HepG2 (cell line): ENCODE data around the gene TMUB1. TPM values are rescaled to one million over a fixed set of nuclear protein-coding genes. Genes with fewer than 3 reads are reported as not detected.

Source experiments
- ATAC-seq: fragments of 200-7000 bp; cut with Tn5 transposase; 3 replicates; pipeline ENCODE4 v1.9.1; 2020; ENCODE audit warnings: mild to moderate bottlenecking, moderate library complexity
- BruUV-seq: library from RNA; stranded (reverse); fragments of 400-500 nt; replicated peaks from 2 replicates; lab custom pipeline; 2021; lab: Mats Ljungman, UMichigan
- CTCF ChIA-PET: fragments of 300-600 bp; formaldehyde crosslinking; extraction: SDS; loops from one replicate; lab custom pipeline; 2021; ENCODE audit warnings: low total read pairs, inconsistent platforms, low intra/inter-chr PET ratio; lab: Yijun Ruan, JAX
- POLR2A ChIA-PET: fragments of 350-600 bp; sonication (Branson Sonifier 250); formaldehyde crosslinking; loops from one replicate; lab custom pipeline; 2020; ENCODE audit warnings: antibody characterized with exemption, inconsistent platforms; lab: Yijun Ruan, JAX
- DNase-seq: peaks from one replicate; pipeline ENCODE4 v3.0.0-alpha.2; 2015; ENCODE audit warnings: low spot score
- FAIRE-seq: peaks from 3 replicates; lab custom pipeline; 2011; peaks lifted over from hg19 to GRCh38; lab: Jason Lieb, UNC
- H2AFZ ChIP-seq: one replicate; pipeline ENCODE4 v1.6.1; 2011; ENCODE audit warnings: low read length, inconsistent platforms
- H3K27ac ChIP-seq: fragments of 300-600 bp; 3 replicates; pipeline ENCODE4 v1.8.0; 2011; ENCODE audit warnings: mixed run types, mild to moderate bottlenecking, mixed read lengths, low read length, inconsistent platforms; ENCODE audit not compliant: insufficient read depth; ENCODE audit errors: extremely low read length
- H3K27me3 ChIP-seq, 2 experiments: fragments of 200-600 bp in 1 of 2; 2 replicates in 1 of 2; 3 replicates in 1 of 2; pipeline versions ENCODE4 v1.6.0 to v1.8.0; 2011; ENCODE audit warnings: low read length in 2 of 2, mild to moderate bottlenecking in 2 of 2, moderate library complexity in 2 of 2, inconsistent platforms in 1 of 2; ENCODE audit not compliant: insufficient read depth in 2 of 2, control insufficient read depth in 1 of 2
- H3K36me3 ChIP-seq, 2 experiments: fragments of 200-600 bp in 1 of 2; replicated peaks in 1 of 2; 2 replicates in 1 of 2; 3 replicates in 1 of 2; pipeline versions ENCODE4 v1.5.1 to v1.8.0; 2011; ENCODE audit warnings: low read length in 2 of 2, inconsistent platforms in 1 of 2; ENCODE audit not compliant: insufficient read depth in 2 of 2, control insufficient read depth in 1 of 2
- H3K4me1 ChIP-seq: 2 replicates; pipeline ENCODE4 v1.5.1; 2012; ENCODE audit warnings: low read length, inconsistent platforms; ENCODE audit not compliant: insufficient read depth
- H3K4me2 ChIP-seq: 2 replicates; pipeline ENCODE4 v1.6.0; 2011; ENCODE audit warnings: low read depth, low read length, inconsistent platforms
- H3K4me3 ChIP-seq, 3 experiments: fragments of 200-600 bp in 1 of 3; sonication (generic), shearing (Covaris generic) in 1 of 3; replicated peaks in 1 of 3; 2 replicates each; pipeline ENCODE4 v1.5.1; 2011 to 2016; ENCODE audit warnings: low read length in 3 of 3, inconsistent platforms in 2 of 3, low read depth in 2 of 3, mild to moderate bottlenecking in 2 of 3, control low read depth in 1 of 3, mixed read lengths in 1 of 3; ENCODE audit not compliant: insufficient read depth in 1 of 3
- H3K79me2 ChIP-seq: one replicate; pipeline ENCODE4 v1.6.1; 2011; ENCODE audit warnings: low read length, inconsistent platforms; ENCODE audit not compliant: insufficient read depth
- H3K9ac ChIP-seq: 2 replicates; pipeline ENCODE4 v1.6.0; 2011; ENCODE audit warnings: mild to moderate bottlenecking, low read depth, low read length, inconsistent platforms; ENCODE audit not compliant: insufficient read depth
- H3K9me3 ChIP-seq: 2 replicates; pipeline ENCODE4 v1.5.1; 2012; ENCODE audit warnings: mild to moderate bottlenecking, low read length
- H4K20me1 ChIP-seq: 2 replicates; pipeline ENCODE4 v1.6.0; 2011; ENCODE audit warnings: inconsistent platforms, mild to moderate bottlenecking, low read length, moderate library complexity; ENCODE audit not compliant: insufficient read depth
- CCDC6 ChIP-seq: sonication (generic); formaldehyde crosslinking; IDR thresholded peaks from 2 replicates; pipeline ENCODE4 v1.8.1; 2022; ENCODE audit warnings: mild to moderate bottlenecking, missing genetic modification reagents, moderate library complexity
- CENPX ChIP-seq: sonication (generic); formaldehyde crosslinking; IDR thresholded peaks from 2 replicates; pipeline ENCODE4 v1.9.0; 2021; ENCODE audit warnings: mild to moderate bottlenecking, missing genetic modification reagents, moderate library complexity
- DR1 ChIP-seq: sonication (generic); formaldehyde crosslinking; IDR thresholded peaks from 2 replicates; pipeline ENCODE4 v1.8.0; 2021; ENCODE audit warnings: mild to moderate bottlenecking, missing genetic modification reagents, inconsistent platforms
- DZIP1 ChIP-seq: sonication (generic); formaldehyde crosslinking; IDR thresholded peaks from 2 replicates; pipeline ENCODE4 v1.5.0; 2020; ENCODE audit warnings: mild to moderate bottlenecking, missing genetic modification reagents
- HNRNPH1 ChIP-seq: fragments of 200-400 bp; formaldehyde crosslinking; optimal IDR thresholded peaks from 2 replicates; pipeline ENCODE3; 2017; ENCODE audit warnings: mild to moderate bottlenecking, low read depth, low read length
- RXRA ChIP-seq: sonication (generic); formaldehyde crosslinking; IDR thresholded peaks from 2 replicates; pipeline ENCODE4 v1.5.1; 2020; ENCODE audit warnings: missing genetic modification reagents
- SALL2 ChIP-seq: sonication (generic); formaldehyde crosslinking; IDR thresholded peaks from 2 replicates; pipeline ENCODE4 v1.8.1; 2023; ENCODE audit warnings: mild to moderate bottlenecking, missing genetic modification reagents, inconsistent platforms
- SP140L ChIP-seq: sonication (generic); formaldehyde crosslinking; IDR thresholded peaks from 2 replicates; pipeline ENCODE4 v1.4.0; 2020; ENCODE audit warnings: missing genetic modification reagents, borderline replicate concordance
- XBP1 ChIP-seq: sonication (generic); formaldehyde crosslinking; IDR thresholded peaks from 2 replicates; pipeline ENCODE4 v1.5.0; 2020; ENCODE audit warnings: missing genetic modification reagents
- ZMYM3 ChIP-seq: sonication (generic); formaldehyde crosslinking; IDR thresholded peaks from 2 replicates; pipeline ENCODE4 v1.5.1; 2020; ENCODE audit warnings: mild to moderate bottlenecking, missing genetic modification reagents
- ZNF362 ChIP-seq: sonication (generic); formaldehyde crosslinking; IDR thresholded peaks from 2 replicates; pipeline ENCODE4 v1.4.0; 2020; ENCODE audit warnings: missing genetic modification reagents, mild to moderate bottlenecking, borderline replicate concordance
- ZNF431 ChIP-seq: sonication (generic); formaldehyde crosslinking; IDR thresholded peaks from 2 replicates; pipeline ENCODE4 v1.9.0; 2022; ENCODE audit warnings: missing genetic modification reagents, low read depth, mild to moderate bottlenecking, borderline replicate concordance
- ZNF468 ChIP-seq: sonication (generic); formaldehyde crosslinking; IDR thresholded peaks from 2 replicates; pipeline ENCODE4 v1.8.0; 2022; ENCODE audit warnings: mild to moderate bottlenecking, moderate library complexity, missing genetic modification reagents
- ZNF562 ChIP-seq: sonication (generic); formaldehyde crosslinking; IDR thresholded peaks from 2 replicates; pipeline ENCODE4 v1.8.0; 2022; ENCODE audit warnings: missing genetic modification reagents, borderline replicate concordance
- WGBS: methylation state at CpG from one replicate; pipeline ENCODE4 v1.1.6; 2017; ENCODE audit warnings: low lambda C conversion rate; 5-methylcytosine and 5-hydroxymethylcytosine counted together
- in situ Hi-C: cut with HindIII; loops from 2 replicates; pipeline ENCODE4 v1.10.0; 2017; ENCODE audit warnings: low pct_unique_long_range_greater_than_20kb; ENCODE audit not compliant: extremely low pct_ligation_motif_present
- intact Hi-C: fragments of 100-400 bp; cut with micrococcal nuclease; formaldehyde crosslinking; loops from one replicate; pipeline ENCODE4 v1.10.0; 2022; ENCODE audit not compliant: unreplicated experiment
- polyA plus RNA-seq, 8 experiments: library from polyadenylated mRNA; depleted of rRNA in 3 of 8; stranded (reverse) in 7 of 8; unstranded in 1 of 8; fragments of >200 nt; fragmentation: Illumina TruSeq in 4 of 8; extraction: Trizol in 4 of 8; gene quantifications; 2 replicates each; pipeline versions ENCODE4 v1.2.1 to v1.2.3, GENCODE V29; 2011 to 2016; ENCODE audit warnings: low read depth in 4 of 8, missing spikeins in 1 of 8, mixed read lengths in 1 of 8; ENCODE audit not compliant: insufficient read depth in 1 of 8
- total RNA-seq, 5 experiments: library from RNA; depleted of rRNA; stranded (reverse); fragments of >200 nt; fragmentation: Illumina TruSeq; extraction: Trizol; gene quantifications; 2 replicates each; pipeline ENCODE4 v1.2.3, GENCODE V29; 2016; ENCODE audit warnings: low read depth in 1 of 5
- TF ChIP-seq, protein P1 (sequence below): sonication (generic); formaldehyde crosslinking; IDR thresholded peaks from 2 replicates; pipeline ENCODE4 v1.4.0; 2020; ENCODE audit warnings: mild to moderate bottlenecking, missing genetic modification reagents

TMUB1 gene
- total and polyA plus RNA-seq, 2 of the 13 experiments (the other 11 are each of a cell fraction or from before 2014, with no cell fraction given), result 44.8 to 51.6 TPM

GRCh38 chr7:151101621-151102396 is 18.5 kb upstream of the TMUB1 start:
- Histone ChIP-seq H3K79me2 (peaks cover 63% of the 10 kb centered on the region), H3K9ac (no peak overlapping the region), H4K20me1 (peaks cover 34% of the 10 kb centered on the region), H3K27me3 (no peaks in the 10 kb centered on the region), H3K4me2 (no peak overlapping the region), H2AFZ (no peak overlapping the region), H3K9me3 (no peaks in the 10 kb centered on the region), H3K27ac (no peak overlapping the region), H3K4me1 (no peaks in the 10 kb centered on the region), H3K4me3 (no peak overlapping the region), H3K36me3 (peaks cover 6 to 21% of the 10 kb centered on the region in 2 experiments; a peak in 3 of 5 replicates)
- ATAC-seq (no peak), FAIRE-seq (no peak), DNase-seq (no peak)
- no TSS peak for BruUV-seq
- TF ChIP-seq ZMYM3, result no peak
- TF ChIP-seq ZNF362, result no peak
- TF ChIP-seq SP140L (CRISPR knock-in tag), result no peak
- no peak for TF ChIP-seq XBP1 (CRISPR knock-in tag)
- no peak for TF ChIP-seq CENPX (CRISPR knock-in tag)
- no peak for TF ChIP-seq ZNF431 (CRISPR knock-in tag)
- no peak for TF ChIP-seq ZNF468 (CRISPR knock-in tag)
- TF ChIP-seq ZNF562 (CRISPR knock-in tag), result no peak
- TF ChIP-seq, protein P1, sequence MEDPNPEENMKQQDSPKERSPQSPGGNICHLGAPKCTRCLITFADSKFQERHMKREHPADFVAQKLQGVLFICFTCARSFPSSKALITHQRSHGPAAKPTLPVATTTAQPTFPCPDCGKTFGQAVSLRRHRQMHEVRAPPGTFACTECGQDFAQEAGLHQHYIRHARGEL (CRISPR knock-in tag), result no peak
- TF ChIP-seq RXRA (CRISPR knock-in tag), result no peak
- no peak for TF ChIP-seq SALL2
- TF ChIP-seq CCDC6 (CRISPR knock-in tag), result no peak
- TF ChIP-seq HNRNPH1, result no peak
- TF ChIP-seq DR1 (CRISPR knock-in tag), result no peak
- no peak for TF ChIP-seq DZIP1 (CRISPR knock-in tag)
- ChIA-PET CTCF (no interaction called here), POLR2A (no interaction called here)
- 94% methylated on average over 21 of the region's 24 CpGs for WGBS
- intact Hi-C loops, result no loop called here
- in situ Hi-C loops, result no loop called here
